ENCODE data around the gene ADAMTSL1. TPM values are rescaled to one million over a fixed set of nuclear protein-coding genes. Genes with fewer than 3 reads are reported as not detected.

ADAMTSL1 gene
- total RNA-seq, 2 experiments from 2014 or later: not detected

DNA sequence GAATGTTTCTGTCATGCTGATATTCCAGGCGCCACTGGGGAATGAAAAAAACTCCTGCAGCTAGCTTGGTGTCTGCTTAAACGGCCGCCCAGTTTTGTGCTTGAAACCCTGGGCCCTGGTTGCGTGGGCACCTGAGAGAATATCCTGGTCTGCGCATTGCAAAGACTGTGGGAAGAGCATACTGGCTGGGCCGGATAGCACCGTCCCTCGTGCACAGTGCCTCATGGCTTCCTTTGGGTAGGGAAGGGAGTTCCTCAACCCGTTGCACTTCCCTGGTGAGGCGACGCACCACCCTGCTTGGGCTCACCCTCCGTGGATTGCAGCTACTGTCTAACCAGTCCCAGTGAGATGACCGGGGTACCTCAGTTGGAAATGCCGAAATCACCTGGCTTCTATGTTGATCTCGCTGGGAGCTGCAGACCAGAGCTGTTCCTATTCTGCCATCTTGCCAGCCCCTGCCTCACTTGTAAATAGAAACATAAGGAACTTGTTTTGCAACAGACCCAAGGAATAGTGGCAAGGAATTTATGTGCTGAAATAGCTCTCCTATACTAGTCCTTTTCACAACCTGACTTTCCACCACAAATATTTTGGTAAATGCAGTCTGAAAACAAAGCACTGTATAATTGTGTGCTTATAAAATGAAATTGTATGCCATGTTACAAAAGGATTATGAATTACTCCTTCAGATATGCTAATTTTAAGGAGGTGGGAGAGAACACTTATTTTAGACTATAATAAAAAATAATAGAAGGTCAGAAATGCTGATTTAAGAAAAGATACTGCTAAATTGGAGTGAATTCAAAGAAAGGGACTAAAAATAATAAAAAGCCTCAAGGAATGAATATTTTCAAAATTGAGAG is 90.3 kb downstream of the ADAMTSL1 start:
- Histone ChIP-seq H2AFZ (ENCODE audit: low read length) (no peak overlapping the region), H3K4me2 (ENCODE audit: low read length) (no peak overlapping the region), H3K27ac (ENCODE audit: low read depth, low read length, poor library complexity, severe bottlenecking) (no peak overlapping the region), H3K9me3 (ENCODE audit: low read length) (no peaks in the 10 kb centered on the region), H3K36me3 (ENCODE audit: insufficient read depth, low read length) (no peaks in the 10 kb centered on the region), H3K4me1 (ENCODE audit: insufficient read depth, low read length, poor library complexity, severe bottlenecking) (no peaks in the 10 kb centered on the region), H3K9me2 (ENCODE audit: insufficient read depth, low read length) (no peaks in the 10 kb centered on the region), H3K4me3 (ENCODE audit: low read depth, low read length, poor library complexity, severe bottlenecking) (no peak overlapping the region), H4K20me1 (ENCODE audit: insufficient read depth, low read length) (no peaks in the 10 kb centered on the region), H3K79me2 (ENCODE audit: insufficient read depth, low read depth, low read length) (no peaks in the 10 kb centered on the region)
- intact Hi-C loops (cut with micrococcal nuclease; ENCODE audit: unreplicated experiment): no loop called here
- no TSS peak for BruUV-seq (replicated peaks)
- ChIA-PET POLR2A (no interaction called here), CTCF (ENCODE audit: unreplicated experiment) (no interaction called here)
- DNase-seq (ENCODE audit: low spot score): no peak
- no peak for TF ChIP-seq EZH2phosphoT487 (IDR thresholded peaks at IDR 0.05; ENCODE audit: borderline replicate concordance, low read depth, low read length)
- TF ChIP-seq, protein P1, sequence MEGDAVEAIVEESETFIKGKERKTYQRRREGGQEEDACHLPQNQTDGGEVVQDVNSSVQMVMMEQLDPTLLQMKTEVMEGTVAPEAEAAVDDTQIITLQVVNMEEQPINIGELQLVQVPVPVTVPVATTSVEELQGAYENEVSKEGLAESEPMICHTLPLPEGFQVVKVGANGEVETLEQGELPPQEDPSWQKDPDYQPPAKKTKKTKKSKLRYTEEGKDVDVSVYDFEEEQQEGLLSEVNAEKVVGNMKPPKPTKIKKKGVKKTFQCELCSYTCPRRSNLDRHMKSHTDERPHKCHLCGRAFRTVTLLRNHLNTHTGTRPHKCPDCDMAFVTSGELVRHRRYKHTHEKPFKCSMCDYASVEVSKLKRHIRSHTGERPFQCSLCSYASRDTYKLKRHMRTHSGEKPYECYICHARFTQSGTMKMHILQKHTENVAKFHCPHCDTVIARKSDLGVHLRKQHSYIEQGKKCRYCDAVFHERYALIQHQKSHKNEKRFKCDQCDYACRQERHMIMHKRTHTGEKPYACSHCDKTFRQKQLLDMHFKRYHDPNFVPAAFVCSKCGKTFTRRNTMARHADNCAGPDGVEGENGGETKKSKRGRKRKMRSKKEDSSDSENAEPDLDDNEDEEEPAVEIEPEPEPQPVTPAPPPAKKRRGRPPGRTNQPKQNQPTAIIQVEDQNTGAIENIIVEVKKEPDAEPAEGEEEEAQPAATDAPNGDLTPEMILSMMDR (conservative IDR thresholded peaks at IDR 0.05; ENCODE audit: low read length): no peak

DNA sequence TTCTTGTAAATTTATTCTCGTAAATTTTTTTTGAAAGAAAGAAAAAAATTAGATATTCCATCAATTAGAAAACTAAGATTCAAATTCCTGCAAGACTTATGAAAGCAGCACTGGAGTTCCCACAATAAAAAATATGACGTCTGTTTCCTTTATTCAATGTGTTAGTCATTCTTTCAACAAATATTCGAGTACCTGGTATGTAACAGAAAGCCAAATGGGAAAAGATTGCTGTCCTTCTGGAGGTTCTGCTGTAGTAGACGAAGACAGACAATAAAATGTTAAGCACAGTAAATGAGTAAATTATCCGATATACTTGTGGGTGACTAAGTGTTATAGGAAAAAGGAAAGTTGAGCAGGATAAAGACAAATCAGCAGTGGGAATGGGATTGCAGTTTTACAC is 92.2 kb downstream of the ADAMTSL1 start:
- no peak overlapping the region for H3K4me2 ChIP-seq (ENCODE audit: low read length)
- H3K36me3 ChIP-seq (ENCODE audit: insufficient read depth, low read length): no peaks in the 10 kb centered on the region
- no peak overlapping the region for H2AFZ ChIP-seq (ENCODE audit: low read length)
- ChIA-PET CTCF (ENCODE audit: unreplicated experiment) (no interaction called here), POLR2A (no interaction called here)
- no peak overlapping the region for H3K27ac ChIP-seq (ENCODE audit: low read depth, low read length, poor library complexity, severe bottlenecking)
- H3K4me3 ChIP-seq (ENCODE audit: low read depth, low read length, poor library complexity, severe bottlenecking): no peak overlapping the region
- intact Hi-C loops (cut with micrococcal nuclease; ENCODE audit: unreplicated experiment): no loop called here
- H3K9me3 ChIP-seq (ENCODE audit: low read length): no peaks in the 10 kb centered on the region
- no peaks in the 10 kb centered on the region for H3K9me2 ChIP-seq (ENCODE audit: insufficient read depth, low read length)
- no peak for DNase-seq (ENCODE audit: low spot score)
- no TSS peak for BruUV-seq (replicated peaks)
- no peak for TF ChIP-seq EZH2phosphoT487 (IDR thresholded peaks at IDR 0.05; ENCODE audit: borderline replicate concordance, low read depth, low read length)
- TF ChIP-seq, protein P1 (conservative IDR thresholded peaks at IDR 0.05; ENCODE audit: low read length): no peak
- H3K79me2 ChIP-seq (ENCODE audit: insufficient read depth, low read depth, low read length): no peaks in the 10 kb centered on the region
- H3K4me1 ChIP-seq (ENCODE audit: insufficient read depth, low read length, poor library complexity, severe bottlenecking): no peaks in the 10 kb centered on the region
- H4K20me1 ChIP-seq (ENCODE audit: insufficient read depth, low read length): no peaks in the 10 kb centered on the region

DNA sequence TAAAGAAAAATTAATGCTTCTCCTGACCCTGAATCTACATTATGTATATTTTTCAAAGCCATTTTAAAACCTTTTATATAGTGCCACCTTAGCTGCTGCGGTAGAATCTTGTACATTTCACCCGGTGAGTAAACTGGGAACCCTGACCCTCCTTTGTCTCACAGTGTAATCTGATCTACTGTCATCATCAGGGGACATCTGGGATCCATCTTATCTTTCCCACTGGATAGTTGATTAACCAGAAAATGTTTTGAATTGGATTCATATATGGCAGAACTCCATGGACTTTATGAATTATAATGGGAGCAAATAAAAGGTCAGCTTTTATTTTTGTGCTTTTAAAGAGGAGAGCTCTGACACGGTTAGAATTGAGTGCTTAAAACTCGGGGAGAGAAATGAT is 95.0 kb downstream of the ADAMTSL1 start:
- no peak for DNase-seq (ENCODE audit: low spot score)
- no peaks in the 10 kb centered on the region for H3K9me3 ChIP-seq (ENCODE audit: low read length)
- no peak overlapping the region for H2AFZ ChIP-seq (ENCODE audit: low read length)
- ChIA-PET CTCF (ENCODE audit: unreplicated experiment) (no interaction called here), POLR2A (interaction anchor here (0.6 kb wide), 1 partner anchor 224 kb away, joined by 4 read pairs; no protein-coding TSS in a partner anchor)
- no peaks in the 10 kb centered on the region for H3K36me3 ChIP-seq (ENCODE audit: insufficient read depth, low read length)
- H4K20me1 ChIP-seq (ENCODE audit: insufficient read depth, low read length): no peaks in the 10 kb centered on the region
- TF ChIP-seq EZH2phosphoT487 (IDR thresholded peaks at IDR 0.05; ENCODE audit: borderline replicate concordance, low read depth, low read length): no peak
- TF ChIP-seq, protein P1 (conservative IDR thresholded peaks at IDR 0.05; ENCODE audit: low read length): no peak
- no TSS peak for BruUV-seq (replicated peaks)
- H3K27ac ChIP-seq (ENCODE audit: low read depth, low read length, poor library complexity, severe bottlenecking): no peak overlapping the region
- H3K9me2 ChIP-seq (ENCODE audit: insufficient read depth, low read length): no peaks in the 10 kb centered on the region
- no peak overlapping the region for H3K4me2 ChIP-seq (ENCODE audit: low read length)
- intact Hi-C loops (cut with micrococcal nuclease; ENCODE audit: unreplicated experiment): no loop called here
- H3K79me2 ChIP-seq (ENCODE audit: insufficient read depth, low read depth, low read length): no peaks in the 10 kb centered on the region
- H3K4me1 ChIP-seq (ENCODE audit: insufficient read depth, low read length, poor library complexity, severe bottlenecking): no peaks in the 10 kb centered on the region
- H3K4me3 ChIP-seq (ENCODE audit: low read depth, low read length, poor library complexity, severe bottlenecking): no peak overlapping the region
